ENCODE data around the gene GHRL. TPM values are rescaled to one million over a fixed set of nuclear protein-coding genes. Genes with fewer than 3 reads are reported as not detected.

Gene GHRL
- total RNA-seq, 4 donors from 2014 or later: 11.3 TPM; not detected in 3

GRCh38 chr3:10337323-10338163 is 44.8 kb upstream of the GHRL start:
- no peak for TF ChIP-seq CTCF (IDR thresholded peaks at IDR 0.05; ENCODE audit: low read depth)

GRCh38 chr3:10336761-10337160 is 44.0 kb upstream of the GHRL start:
- TF ChIP-seq CTCF (IDR thresholded peaks at IDR 0.05; ENCODE audit: low read depth): no peak

- TF ChIP-seq CTCF (IDR thresholded peaks at IDR 0.05; ENCODE audit: low read depth): no peak
These were observed 43.3 kb upstream of the GHRL start for GRCh38 chr3:10335871-10336622.

DNA sequence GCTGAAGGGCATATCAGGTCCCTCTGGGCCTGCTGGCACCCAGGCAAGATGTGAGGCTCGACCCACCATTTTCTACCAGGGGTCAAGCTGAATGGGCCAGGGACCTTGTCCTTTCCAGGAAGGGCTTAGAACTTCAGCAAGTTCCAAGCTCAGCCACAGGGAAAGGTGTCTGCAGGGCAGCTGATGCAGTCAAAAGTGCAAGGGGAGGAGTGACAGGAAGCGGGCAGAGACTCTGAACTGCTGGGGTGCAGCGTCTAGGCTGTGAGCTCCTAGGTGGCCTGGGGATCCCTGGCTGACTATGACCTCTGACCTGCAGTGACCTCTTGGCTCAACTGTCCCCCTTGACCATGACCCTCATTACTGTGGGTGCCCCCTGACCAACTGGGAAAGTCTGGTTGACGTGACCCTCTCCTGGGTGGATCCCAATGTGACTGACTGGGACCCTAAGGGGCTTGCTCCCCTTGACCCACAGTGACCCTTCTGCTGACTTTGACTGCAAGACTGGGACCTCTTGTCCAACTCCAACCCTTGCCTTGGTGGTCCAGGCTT is 42.5 kb upstream of the GHRL start:
- TF ChIP-seq CTCF (IDR thresholded peaks at IDR 0.05; ENCODE audit: low read depth): no peak

GRCh38 chr3:10334459-10334858 is 41.7 kb upstream of the GHRL start:
- no peak for TF ChIP-seq CTCF (IDR thresholded peaks at IDR 0.05; ENCODE audit: low read depth)

- no peak for TF ChIP-seq CTCF (IDR thresholded peaks at IDR 0.05; ENCODE audit: low read depth)
These were observed 41.3 kb upstream of the GHRL start for GRCh38 chr3:10334042-10334441.

DNA sequence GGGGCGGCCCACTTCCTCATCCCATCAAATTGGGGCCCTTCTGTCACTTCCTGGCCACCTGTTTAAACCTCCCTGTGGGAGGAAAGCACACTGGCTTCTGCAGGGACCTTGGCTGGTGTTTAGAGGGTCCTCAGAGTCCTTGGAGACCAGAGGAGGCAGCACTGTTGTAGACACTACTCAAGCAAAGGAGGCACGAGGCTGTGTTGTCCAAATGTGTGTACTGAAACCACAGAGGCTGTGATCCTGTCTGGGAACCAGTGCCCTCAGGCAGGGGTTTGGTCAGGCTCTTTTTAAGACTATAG is 40.6 kb upstream of the GHRL start:
- TF ChIP-seq CTCF (IDR thresholded peaks at IDR 0.05; ENCODE audit: low read depth): no peak

Data from subcutaneous adipose tissue (tissue), 4 donors.